Activated CD4-positive, CD25-positive, alpha-beta regulatory T cell treated with anti-CD3 and anti-CD28 coated beads, Interleukin-2, amount 50 U/mL, for 72 hours (primary cell): Measurements from ENCODE around the gene FBXW5.

ENCODE experiments used
- DNase-seq: peaks from one replicate; pipeline ENCODE4 v3.0.0; 2021

The FBXW5 gene

GRCh38 chr9:136947028-136947891 lies 2.7 kb upstream of the FBXW5 start:
- no peak for DNase-seq

DNA sequence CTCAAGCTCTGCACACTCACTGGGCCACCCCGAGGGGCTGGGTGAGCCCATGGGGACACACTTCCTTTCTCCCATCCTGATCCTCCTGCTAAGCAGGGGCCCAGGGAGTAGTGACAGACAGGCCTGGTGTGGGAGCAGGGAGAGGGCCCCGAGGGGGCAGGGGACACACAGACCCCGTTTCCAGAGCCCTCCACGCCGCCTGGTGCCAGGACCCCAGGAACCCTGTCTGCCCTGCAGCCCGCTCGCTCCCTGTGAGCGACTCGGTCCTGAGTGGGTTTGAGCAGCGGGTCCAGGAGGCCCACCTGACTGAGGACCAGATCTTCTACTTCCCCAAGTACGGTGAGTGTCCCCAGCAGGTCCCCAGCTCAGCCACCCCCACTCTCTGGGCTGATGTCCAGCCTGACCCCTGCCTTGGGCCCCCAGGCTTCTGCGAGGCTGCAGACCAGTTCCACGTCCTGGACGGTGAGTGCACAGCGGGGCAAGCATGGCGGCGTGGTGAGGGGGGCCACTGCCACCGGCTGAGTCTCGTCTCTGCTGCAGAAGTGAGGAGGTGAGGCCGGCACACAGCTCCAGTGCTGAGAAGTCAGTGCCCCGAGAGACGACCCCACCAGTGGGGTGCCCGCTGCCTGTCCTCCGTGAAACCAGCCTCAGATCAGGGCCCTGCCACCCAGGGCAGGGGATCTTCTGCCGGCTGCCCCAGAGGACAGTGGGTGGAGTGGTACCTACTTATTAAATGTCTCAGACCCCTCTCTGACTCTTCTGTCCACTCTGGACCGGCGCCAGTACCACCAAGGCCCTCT lies 1.9 kb upstream of the FBXW5 start:
- no peak for DNase-seq

DNA sequence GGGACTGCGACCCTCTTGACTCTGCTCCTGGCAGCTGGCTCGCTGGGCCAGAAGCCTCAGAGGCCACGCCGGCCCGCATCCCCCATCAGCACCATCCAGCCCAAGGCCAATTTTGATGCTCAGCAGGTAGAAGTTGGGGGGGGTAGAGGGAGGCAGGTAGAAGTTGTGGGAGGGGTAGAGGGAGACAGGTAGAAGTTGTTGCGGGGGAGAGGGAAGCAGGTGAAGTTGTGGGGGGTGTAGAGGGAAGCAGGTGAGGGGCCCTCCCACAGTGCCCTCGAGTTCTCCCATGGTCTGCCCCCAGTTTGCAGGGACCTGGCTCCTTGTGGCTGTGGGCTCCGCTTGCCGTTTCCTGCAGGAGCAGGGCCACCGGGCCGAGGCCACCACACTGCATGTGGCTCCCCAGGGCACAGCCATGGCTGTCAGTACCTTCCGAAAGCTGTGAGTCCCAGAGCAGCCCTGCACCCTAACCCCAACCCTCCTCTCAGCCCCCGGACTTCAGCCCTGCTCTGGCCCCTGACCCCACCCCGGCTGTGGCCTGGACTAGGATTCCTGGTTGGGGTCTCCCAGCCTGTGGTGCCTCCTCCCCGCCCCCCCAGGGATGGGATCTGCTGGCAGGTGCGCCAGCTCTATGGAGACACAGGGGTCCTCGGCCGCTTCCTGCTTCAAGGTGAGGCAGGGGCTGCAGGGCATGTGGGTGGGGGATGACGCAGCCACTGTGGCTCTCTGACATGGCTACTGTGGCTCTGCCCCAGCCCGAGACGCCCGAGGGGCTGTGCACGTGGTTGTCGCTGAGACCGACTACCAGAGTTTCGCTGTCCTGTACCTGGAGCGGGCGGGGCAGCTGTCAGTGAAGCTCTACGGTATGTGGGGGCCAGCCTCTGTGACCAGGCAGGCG lies 1.0 kb upstream of the FBXW5 start:
- DNase-seq = no peak

- no peak for DNase-seq
These were observed 373 bp downstream of the FBXW5 start for GRCh38 chr9:136944212-136944518.

DNA sequence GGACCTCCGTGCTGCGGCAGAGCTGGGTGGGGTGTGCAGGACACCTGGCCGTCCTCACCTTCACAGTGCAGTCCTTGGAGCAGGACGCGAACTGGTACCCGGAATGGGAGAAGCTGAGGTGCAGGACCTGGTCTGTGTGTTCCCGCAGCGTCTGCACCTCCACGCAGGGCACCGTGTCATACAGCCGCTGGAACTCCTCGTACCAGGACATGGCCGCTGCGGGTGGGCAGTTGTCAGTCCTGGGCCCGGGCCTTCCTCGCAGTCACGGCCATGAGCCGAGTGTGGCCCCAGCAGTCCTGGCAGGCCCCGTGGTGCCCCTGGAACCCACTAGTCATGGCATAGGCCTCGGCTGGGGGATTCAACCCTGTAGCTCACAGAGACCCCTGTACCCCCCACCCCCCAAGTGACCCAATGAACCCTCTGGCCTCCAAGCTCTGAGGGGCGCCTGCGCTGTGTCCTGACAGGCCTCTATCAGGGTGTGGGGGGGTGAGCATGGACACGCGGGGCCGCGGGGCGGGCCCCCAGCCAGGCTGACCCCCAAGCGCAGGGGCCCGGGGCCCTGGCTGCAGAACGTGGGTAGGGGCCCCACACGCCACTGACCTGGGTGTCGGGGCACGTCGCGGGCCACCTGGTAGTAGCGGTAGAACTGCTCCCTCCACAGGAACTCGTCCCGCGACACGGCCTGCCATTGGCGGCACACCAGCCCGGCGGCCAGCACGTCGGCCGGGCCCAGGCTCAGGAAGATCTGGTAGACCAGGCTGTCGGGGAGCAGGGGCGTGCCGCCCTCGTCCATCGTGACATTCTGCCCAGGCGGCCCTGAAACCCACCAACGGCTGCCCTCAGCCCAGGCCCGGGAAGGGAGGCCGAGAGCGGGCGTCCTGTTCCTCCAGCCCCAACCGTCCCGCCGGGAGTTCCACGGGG lies 987 bp downstream of the FBXW5 start:
- peak; percentile 64 for DNase-seq

DNA sequence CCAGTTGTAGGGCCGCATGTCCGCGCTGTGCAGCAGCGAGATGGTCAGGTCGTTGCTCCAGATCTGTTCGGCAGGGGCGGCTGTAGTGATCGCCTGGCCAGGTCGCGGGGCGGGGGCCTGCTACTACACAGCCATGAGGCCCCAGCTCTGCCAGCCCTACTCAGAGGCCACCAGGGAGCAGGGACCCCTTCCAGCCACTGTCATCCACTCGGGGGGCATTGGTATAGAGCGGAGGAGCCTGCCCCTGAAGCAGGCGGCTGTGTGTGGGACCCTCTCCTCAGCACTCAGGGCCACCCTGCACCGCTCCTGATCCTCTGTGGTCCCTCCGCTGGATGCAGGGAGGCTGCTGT lies 1.7 kb downstream of the FBXW5 start:
- no peak for DNase-seq

DNA sequence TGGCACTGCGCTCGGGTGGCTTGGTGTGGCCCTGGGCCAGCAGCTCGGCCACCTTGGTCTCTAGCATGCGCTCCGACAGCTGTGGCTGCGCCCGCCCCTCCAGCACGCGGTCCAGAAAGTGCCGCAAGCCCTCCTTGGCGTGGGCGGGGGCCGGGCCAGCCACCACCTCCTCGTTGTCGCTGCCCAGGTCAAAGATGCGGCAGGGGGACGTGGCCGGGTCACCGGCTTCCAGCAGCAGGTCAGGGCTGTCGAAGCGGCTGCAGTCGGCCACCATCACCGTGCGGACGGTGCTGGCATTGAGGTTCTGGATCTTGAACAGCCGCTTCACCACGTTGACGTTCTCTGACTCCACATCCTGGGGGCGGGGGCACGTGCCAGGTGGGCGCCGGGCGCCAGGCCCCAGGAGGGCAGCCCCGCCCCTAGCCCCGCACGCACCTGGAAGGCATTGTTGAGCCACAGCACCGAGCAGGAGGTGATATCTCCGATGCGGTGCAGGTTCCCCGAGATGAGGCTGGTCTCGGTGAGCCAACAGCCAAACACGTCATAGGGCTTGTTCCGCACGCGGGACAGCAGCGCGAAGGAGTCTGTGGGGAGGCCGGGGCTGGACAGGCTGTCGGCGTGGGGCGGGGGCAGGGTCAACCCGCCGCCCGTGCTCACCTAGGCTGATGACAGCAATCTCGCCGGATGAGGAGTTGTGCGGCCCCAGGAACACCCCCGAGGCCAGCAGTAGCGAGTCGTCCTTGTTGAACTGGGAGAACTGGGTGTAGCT lies 2.2 kb downstream of the FBXW5 start:
- no peak for DNase-seq

- no peak for DNase-seq
These were observed 3.1 kb downstream of the FBXW5 start for GRCh38 chr9:136941231-136942111.

- no peak for DNase-seq
These were observed 3.9 kb downstream of the FBXW5 start for GRCh38 chr9:136940526-136941230.

GRCh38 chr9:136939996-136940525 lies 4.5 kb downstream of the FBXW5 start:
- DNase-seq = no peak

DNA sequence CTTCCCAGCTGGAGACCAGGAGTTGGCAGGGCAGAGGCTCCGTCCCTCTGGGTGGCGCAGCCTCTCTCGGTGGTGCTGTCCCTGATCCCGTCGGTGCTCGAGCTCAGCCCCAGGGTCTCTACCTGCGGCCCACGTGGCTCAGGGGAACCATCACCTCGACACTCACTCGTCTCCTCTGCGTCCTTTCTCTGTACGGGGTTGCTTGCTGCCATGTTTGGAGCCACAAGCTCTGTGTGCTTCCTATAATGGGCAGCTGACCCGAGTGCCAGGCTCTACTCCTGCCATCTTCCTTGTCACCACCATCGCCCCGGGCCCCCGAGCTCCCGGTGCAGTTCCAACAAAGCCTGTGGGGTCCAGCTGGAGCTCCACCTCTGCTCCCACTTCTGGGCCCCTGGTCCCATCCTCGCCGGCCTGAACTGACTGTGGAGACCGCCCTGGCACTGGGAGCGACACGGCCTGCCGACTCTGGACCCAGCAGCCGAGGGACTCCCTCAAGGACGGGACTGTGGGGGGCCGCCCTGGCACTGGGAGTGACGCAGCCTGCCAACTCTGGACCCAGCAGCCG lies 5.0 kb downstream of the FBXW5 start:
- DNase-seq = no peak

GRCh38 chr9:136937186-136938001 lies 7.1 kb downstream of the FBXW5 start:
- no peak for DNase-seq

DNA sequence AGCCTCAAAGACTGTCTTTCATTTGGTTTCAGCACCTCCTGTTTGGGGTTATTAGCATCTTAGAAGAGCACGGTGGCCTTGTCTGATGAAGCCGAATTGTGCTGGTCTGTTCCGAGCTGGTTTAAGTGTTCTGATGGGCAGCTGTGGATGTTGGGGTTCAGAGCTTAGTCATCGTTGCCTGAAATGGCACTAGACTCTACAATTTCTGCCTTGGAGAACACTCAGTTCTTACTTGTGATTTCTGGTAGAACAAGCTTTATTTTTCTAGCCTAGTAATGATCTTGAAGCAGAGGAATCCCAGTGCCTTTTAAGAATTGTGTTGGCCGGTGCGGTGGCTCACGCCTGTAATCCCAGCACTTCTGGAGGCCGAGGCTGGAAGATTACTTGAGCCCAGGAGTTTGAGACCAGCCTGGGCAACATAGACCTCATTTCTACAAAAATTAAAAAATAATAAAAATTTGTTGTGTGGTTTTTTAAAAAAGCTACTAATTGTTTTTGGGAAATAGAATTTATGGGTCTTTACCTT lies 7.8 kb downstream of the FBXW5 start:
- DNase-seq = no peak

DNA sequence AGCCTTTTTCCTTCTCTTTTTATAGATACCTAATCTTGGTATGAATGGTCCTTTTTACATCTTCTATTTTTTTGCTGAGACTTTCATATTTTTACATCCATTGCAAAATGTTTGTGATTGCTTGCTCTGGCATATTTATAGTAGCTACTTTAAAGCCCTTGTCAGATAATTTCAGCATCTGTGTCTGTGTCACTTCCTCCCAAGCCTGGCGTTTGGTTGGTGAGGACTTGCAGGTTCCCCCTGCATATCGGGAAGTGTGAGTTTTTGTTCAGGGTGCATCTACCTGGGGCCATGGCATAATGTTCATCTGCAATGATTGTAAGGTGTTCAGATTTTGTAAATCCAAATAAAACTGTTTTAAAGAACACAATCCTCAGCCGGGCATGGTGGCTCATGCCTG lies 8.9 kb downstream of the FBXW5 start:
- DNase-seq = no peak

DNA sequence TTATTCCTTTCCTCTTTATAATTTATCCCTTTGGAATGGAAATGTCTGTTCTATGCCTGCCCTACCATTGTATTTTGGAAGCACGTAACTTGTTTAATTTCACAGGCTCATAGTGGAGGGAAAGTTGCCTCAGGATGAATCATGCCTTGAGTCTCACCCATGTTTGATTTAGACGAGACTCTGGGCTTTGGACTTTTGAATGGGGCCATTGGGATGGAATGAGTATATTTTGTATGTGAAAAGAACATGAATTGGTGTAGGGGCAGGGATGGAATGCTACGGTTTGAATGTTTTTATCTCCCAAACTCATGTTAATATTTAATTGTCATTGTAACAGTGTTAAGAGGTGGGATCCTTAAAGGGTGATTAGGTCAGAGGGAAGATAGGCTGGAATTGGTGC lies 10.3 kb downstream of the FBXW5 start:
- DNase-seq = no peak

DNA sequence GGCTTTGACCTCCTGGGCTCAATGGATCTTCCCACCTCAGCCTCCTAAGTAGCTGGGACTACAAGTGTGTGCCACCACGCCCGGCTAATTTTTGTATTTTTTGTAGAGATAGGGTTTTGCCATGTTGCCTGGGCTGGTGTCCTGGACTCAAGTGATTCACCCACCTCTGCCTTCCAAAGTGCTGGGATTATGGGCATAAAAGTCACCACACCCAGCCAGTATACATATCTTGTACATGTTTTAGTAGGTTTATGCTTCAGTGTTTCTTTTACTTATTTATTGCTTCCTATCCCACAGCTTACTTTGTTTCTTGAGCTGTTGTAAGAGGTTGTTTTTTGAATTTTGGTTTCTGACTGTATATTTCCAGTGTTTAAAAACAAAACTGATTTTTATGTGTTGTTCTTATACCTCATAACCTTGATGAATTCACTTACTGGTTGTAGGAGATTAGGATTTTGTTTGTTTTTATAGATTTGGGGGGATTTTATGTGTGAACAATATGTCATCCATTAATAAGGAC lies 12.9 kb downstream of the FBXW5 start:
- DNase-seq = no peak

DNA sequence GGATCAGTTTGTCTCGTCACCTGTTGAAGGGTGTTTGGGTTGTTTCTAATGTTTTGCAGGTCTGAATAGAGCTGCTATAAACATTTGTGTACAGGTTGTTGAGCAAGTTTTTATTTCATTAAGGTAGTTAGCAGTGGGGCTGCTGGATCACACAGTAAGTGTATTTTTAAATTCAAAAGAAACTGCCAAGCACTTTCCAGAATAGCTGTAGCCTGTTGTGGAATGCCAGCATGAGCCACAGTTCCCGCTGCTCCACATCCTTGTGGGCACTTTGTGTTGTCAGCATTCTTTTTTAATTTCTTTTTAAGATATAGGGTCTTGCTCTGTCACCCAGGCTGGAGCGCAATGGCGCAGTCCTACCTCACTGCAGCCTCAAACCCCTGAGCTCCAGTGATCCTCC lies 14.5 kb downstream of the FBXW5 start:
- DNase-seq = no peak

DNA sequence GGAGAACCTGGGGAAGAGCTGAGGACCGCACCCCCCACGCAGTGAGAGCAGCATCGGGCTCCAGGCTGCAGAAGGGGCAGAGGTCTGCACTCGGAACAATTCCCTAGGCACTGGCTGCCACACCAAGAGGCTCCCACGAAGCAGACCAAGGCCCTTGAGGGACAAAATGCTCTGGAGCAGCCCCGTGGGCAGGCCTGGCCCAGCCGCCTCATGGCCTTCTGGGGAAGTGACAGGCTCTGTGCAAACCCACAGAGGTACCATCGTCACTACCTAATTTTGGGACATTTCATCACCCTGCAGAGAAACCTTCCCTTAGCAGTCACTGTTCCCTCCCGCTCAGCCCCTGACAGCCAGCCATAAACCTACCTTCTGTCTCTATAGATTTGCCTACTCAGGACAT lies 15.9 kb downstream of the FBXW5 start:
- no peak for DNase-seq
